Nephron progenitor cell (in vitro differentiated cells): Measurements from ENCODE around the gene PPP6R3.
A peak's percentile ranks its signal among the peaks of the same experiment; 100 is the strongest.

Experiments used
- DNase-seq: peaks from one replicate; pipeline ENCODE4 v3.0.0; 2021
- H3K27ac Mint-ChIP-seq: 2 replicates; pipeline ENCODE4 v1.8.0; 2021; ENCODE audit warnings: mild to moderate bottlenecking, moderate library complexity, mixed read lengths
- H3K27me3 Mint-ChIP-seq: 2 replicates; pipeline ENCODE4 v1.8.0; 2021; ENCODE audit warnings: mild to moderate bottlenecking, low read depth, mixed read lengths; ENCODE audit not compliant: poor library complexity
- H3K36me3 Mint-ChIP-seq: 2 replicates; pipeline ENCODE4 v1.8.0; 2021; ENCODE audit warnings: low read depth, mixed read lengths
- H3K4me1 Mint-ChIP-seq: 2 replicates; pipeline ENCODE4 v1.8.0; 2021; ENCODE audit warnings: mixed read lengths
- H3K4me3 Mint-ChIP-seq: 2 replicates; pipeline ENCODE4 v1.8.0; 2021; ENCODE audit warnings: mild to moderate bottlenecking, moderate library complexity, mixed read lengths
- H3K9me3 Mint-ChIP-seq: 2 replicates; pipeline ENCODE4 v1.8.0; 2021; ENCODE audit warnings: mild to moderate bottlenecking, moderate library complexity, mixed read lengths
- TF ChIP-seq, protein P1 (sequence below): fragments of 200-600 bp; sonication (generic); IDR thresholded peaks from 2 replicates; pipeline ENCODE4 v1.5.0; 2021; ENCODE audit warnings: antibody characterized with exemption

Gene PPP6R3

DNA sequence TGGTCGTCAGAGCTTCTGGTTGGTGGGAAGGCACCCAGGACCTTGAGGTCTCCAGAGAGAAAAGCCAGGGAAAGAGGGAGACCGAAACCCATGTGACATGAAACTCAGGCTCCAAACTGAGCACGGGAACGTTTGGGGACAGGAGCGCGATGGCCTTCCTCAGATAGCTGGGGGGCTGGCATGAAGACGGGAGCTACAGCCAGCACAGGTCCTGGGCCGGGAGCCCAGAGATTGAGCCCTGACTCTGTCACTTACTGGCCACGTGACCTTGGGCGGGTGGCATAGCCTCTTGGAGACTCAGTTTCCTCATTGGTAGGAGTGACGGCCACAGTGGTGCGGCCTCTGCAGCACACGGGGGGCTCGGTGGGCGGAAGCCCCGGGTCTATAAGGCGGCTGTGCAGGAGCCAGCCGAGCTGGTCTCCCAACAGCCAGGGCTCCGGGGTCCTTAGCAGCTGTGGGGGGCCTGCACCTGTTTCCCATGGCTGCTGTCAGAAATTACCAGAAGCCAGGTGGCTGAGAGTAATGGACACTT is 36.4 kb upstream of the PPP6R3 start:
- no peak for DNase-seq
- peaks cover 6% of the 10 kb centered on the region for H3K4me1 Mint-ChIP-seq
- TF ChIP-seq, protein P1, sequence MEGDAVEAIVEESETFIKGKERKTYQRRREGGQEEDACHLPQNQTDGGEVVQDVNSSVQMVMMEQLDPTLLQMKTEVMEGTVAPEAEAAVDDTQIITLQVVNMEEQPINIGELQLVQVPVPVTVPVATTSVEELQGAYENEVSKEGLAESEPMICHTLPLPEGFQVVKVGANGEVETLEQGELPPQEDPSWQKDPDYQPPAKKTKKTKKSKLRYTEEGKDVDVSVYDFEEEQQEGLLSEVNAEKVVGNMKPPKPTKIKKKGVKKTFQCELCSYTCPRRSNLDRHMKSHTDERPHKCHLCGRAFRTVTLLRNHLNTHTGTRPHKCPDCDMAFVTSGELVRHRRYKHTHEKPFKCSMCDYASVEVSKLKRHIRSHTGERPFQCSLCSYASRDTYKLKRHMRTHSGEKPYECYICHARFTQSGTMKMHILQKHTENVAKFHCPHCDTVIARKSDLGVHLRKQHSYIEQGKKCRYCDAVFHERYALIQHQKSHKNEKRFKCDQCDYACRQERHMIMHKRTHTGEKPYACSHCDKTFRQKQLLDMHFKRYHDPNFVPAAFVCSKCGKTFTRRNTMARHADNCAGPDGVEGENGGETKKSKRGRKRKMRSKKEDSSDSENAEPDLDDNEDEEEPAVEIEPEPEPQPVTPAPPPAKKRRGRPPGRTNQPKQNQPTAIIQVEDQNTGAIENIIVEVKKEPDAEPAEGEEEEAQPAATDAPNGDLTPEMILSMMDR = no peak
- peaks cover 71% of the 10 kb centered on the region for H3K36me3 Mint-ChIP-seq
- no peaks in the 10 kb centered on the region for H3K27me3 Mint-ChIP-seq
- peaks cover 14% of the 10 kb centered on the region for H3K9me3 Mint-ChIP-seq
- H3K4me3 Mint-ChIP-seq = no peak overlapping the region
- H3K27ac Mint-ChIP-seq = peak overlapping the region; percentile 69

DNA sequence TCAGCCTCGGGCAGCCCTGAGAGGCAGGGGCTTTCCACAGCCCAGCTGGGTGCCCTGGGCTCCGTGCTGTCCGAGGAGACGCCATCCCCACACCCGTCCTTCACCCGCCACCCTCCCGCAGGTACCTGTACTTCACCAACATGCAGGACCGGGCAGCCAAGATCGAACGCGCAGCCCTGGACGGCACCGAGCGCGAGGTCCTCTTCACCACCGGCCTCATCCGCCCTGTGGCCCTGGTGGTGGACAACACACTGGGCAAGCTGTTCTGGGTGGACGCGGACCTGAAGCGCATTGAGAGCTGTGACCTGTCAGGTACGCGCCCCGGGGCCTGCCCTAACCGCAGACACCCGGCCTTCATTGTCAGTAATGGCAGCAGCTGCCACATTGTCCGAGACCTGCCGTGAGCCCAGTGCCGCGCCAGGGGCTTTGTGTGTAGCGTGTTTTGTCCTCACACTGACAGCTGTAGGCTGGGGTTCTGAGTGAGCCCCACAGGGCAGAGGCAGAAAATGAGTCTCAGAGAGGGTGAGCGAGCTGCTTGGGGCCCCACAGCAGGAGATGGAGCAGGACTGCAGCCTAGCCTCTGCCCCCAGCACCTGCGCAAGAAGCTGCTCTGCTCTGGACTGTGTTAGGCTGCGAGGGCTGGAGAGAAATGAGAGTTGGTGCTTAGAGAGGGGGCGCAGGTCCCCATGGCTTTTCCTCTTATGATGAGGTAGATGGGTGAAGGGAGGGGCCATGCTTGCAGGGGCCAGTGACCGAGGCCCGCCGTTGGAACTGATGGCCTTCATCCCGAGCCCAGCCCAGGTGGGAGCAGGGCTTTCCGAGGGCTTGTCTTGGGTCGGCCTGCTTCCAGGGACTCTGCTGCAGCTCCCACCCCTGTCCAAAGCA is 35.3 kb upstream of the PPP6R3 start:
- no peak for DNase-seq
- Mint-ChIP-seq H3K9me3 (peaks cover 24% of the 10 kb centered on the region), H3K4me1 (peaks cover 6% of the 10 kb centered on the region)

DNA sequence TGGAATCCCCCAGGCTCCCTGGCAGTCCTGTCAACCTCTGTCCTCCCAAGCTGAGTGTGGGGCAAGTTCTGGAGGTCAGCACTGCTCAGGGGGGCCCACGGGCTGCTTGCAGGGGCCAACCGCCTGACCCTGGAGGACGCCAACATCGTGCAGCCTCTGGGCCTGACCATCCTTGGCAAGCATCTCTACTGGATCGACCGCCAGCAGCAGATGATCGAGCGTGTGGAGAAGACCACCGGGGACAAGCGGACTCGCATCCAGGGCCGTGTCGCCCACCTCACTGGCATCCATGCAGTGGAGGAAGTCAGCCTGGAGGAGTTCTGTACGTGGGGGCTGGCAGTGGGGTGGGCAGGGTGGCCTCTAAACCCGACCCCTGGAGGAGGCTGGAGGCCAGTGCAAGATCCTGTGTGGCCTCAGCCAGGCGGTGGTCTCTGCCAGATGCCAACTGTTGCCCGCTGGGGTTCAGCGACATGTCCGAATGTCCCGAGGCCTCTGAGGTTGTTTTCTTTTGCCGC is 34.6 kb upstream of the PPP6R3 start:
- TF ChIP-seq, protein P1 = no peak
- no peak overlapping the region for H3K4me3 Mint-ChIP-seq
- peaks cover 6% of the 10 kb centered on the region for H3K27me3 Mint-ChIP-seq
- H3K9me3 Mint-ChIP-seq = peaks cover 31% of the 10 kb centered on the region
- peaks cover 75% of the 10 kb centered on the region for H3K36me3 Mint-ChIP-seq
- no peak overlapping the region for H3K27ac Mint-ChIP-seq
- no peak for DNase-seq
- H3K4me1 Mint-ChIP-seq = peaks cover 6% of the 10 kb centered on the region

More for the DNA sequence above, 35.3 kb upstream of the PPP6R3 start:
- Mint-ChIP-seq H3K4me3 (no peak overlapping the region), H3K27ac (no peak overlapping the region), H3K36me3 (peaks cover 74% of the 10 kb centered on the region), H3K27me3 (peaks cover 3% of the 10 kb centered on the region)
- TF ChIP-seq, protein P1 = no peak

DNA sequence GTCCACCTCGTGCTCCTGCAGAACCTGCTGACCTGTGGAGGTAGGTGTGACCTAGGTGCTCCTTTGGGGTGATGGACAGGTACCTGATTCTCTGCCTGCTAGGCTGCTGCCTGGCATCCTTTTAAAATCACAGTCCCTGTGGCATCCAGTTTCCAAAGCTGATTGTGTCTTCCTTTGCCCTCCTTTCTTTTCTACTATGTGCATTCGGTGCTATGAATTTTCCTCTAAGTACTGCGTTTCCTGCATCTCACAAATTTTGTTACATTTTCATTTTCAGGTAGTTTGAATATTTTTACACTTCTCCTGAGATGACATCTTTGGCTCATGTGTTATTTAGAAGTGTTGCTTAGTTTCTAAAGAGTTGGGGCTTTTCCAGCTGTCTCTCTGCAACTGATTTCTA is 30.9 kb upstream of the PPP6R3 start:
- Mint-ChIP-seq H3K9me3 (peaks cover 33% of the 10 kb centered on the region), H3K36me3 (peaks cover 85% of the 10 kb centered on the region), H3K27ac (no peak overlapping the region), H3K4me1 (no peaks in the 10 kb centered on the region), H3K27me3 (peaks cover 6% of the 10 kb centered on the region), H3K4me3 (no peak overlapping the region)
- TF ChIP-seq, protein P1 = no peak
- DNase-seq = no peak

DNA sequence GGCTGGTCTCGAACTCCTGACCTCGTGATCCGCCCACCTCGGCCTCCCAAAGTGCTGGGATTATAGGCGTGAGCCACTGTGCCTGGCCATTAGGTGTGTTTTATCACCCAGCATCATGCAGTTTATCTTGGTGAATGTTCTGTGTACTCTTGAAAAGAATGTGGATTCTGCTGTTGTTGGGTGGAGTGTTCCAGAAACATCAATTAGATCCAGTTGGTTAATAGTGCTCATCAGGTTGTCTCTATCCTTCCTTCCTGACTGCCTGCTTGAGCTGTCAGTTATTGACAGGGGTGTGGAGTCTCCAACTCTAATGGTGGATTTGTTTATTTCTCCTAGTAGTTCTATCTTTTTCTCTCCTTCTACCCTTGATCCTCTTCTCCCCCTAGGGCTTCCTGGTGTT is 30.2 kb upstream of the PPP6R3 start:
- Mint-ChIP-seq H3K27ac (no peak overlapping the region), H3K27me3 (peaks cover 6% of the 10 kb centered on the region), H3K4me1 (no peaks in the 10 kb centered on the region), H3K9me3 (peaks cover 33% of the 10 kb centered on the region), H3K36me3 (peaks cover 85% of the 10 kb centered on the region), H3K4me3 (no peak overlapping the region)
- DNase-seq = no peak
- TF ChIP-seq, protein P1 = no peak
